Chondrocyte (in vitro differentiated cells): ENCODE data around the gene CCDC12. TPM values are rescaled to one million over a fixed set of nuclear protein-coding genes. Genes with fewer than 3 reads are reported as not detected.

Experiments used
- DNase-seq: peaks from one replicate; pipeline ENCODE4 v3.0.0; 2021; ENCODE audit warnings: mixed read lengths, low spot score
- H3K27ac Mint-ChIP-seq: one replicate; pipeline ENCODE4 v1.8.0; 2021; ENCODE audit warnings: mild to moderate bottlenecking, moderate library complexity, mixed read lengths; ENCODE audit not compliant: unreplicated experiment
- H3K27me3 Mint-ChIP-seq: 2 replicates; pipeline ENCODE4 v1.8.0; 2021; ENCODE audit warnings: low read depth, mixed read lengths
- H3K36me3 Mint-ChIP-seq: 2 replicates; pipeline ENCODE4 v1.8.0; 2021; ENCODE audit warnings: low read depth, mixed read lengths
- H3K4me1 Mint-ChIP-seq: 2 replicates; pipeline ENCODE4 v1.8.0; 2021; ENCODE audit warnings: low read depth, mild to moderate bottlenecking, mixed read lengths
- H3K4me3 Mint-ChIP-seq: one replicate; pipeline ENCODE4 v1.8.0; 2021; ENCODE audit warnings: mild to moderate bottlenecking, moderate library complexity, mixed read lengths; ENCODE audit not compliant: unreplicated experiment
- H3K9me3 Mint-ChIP-seq: 2 replicates; pipeline ENCODE4 v1.8.0; 2021; ENCODE audit warnings: low read depth, mixed read lengths
- total RNA-seq: library from RNA; stranded (reverse); gene quantifications from 3 replicates; pipeline ENCODE4 v1.2.1, GENCODE V29; 2021
- TF ChIP-seq, protein P1 (sequence below): fragments of 200-600 bp; sonication (generic); IDR thresholded peaks from 2 replicates; pipeline ENCODE4 v1.5.0; 2021; ENCODE audit warnings: antibody characterized with exemption, mild to moderate bottlenecking, moderate library complexity

The CCDC12 gene
- total RNA-seq, 1 donor from 2014 or later = 21.8 TPM

DNA sequence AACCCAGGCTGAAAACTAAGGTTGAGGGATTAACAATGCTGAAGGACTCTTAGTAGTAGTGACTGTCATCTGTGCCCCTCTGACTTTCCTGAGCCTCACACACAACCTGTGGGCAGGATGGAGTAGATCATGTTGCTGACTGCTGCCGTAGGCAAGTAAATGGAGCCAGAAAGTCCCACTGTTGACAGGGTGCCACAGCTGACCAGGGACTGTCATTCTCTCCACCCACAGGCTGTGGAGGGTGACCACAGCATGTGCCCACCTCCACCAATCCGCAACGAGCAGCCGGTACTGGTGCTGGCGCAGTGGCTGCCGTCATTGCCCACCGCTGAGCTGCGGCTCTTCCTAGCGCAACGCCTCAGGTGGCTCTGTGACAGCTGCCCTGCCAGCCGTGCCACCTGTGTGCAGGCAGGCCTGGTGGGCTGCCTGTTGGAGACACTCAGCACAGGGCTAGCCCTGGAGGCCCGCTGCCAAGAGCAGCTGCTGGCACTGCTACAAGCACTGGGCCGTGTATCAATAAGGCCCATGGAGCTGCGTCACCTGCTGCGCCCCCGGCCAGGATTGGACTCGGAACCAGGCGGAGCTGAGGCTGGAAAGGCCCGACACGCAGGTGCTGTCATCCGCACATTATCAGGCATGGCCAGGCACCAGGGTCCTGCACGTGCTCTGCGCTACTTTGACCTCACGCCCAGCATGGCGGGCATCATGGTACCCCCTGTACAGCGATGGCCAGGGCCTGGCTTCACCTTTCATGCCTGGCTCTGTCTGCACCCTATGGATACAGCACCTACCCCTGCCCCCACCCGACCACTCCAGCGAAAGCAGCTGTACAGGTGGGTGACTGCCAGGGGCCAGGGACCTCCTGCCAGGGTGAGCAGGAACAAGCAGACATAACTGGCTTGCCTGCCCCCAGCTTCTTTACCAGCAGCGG is 18.5 kb upstream of the CCDC12 start:
- peaks cover 2% of the 10 kb centered on the region for H3K36me3 Mint-ChIP-seq
- H3K27me3 Mint-ChIP-seq = no peaks in the 10 kb centered on the region
- no peak overlapping the region for H3K4me3 Mint-ChIP-seq
- TF ChIP-seq, protein P1, sequence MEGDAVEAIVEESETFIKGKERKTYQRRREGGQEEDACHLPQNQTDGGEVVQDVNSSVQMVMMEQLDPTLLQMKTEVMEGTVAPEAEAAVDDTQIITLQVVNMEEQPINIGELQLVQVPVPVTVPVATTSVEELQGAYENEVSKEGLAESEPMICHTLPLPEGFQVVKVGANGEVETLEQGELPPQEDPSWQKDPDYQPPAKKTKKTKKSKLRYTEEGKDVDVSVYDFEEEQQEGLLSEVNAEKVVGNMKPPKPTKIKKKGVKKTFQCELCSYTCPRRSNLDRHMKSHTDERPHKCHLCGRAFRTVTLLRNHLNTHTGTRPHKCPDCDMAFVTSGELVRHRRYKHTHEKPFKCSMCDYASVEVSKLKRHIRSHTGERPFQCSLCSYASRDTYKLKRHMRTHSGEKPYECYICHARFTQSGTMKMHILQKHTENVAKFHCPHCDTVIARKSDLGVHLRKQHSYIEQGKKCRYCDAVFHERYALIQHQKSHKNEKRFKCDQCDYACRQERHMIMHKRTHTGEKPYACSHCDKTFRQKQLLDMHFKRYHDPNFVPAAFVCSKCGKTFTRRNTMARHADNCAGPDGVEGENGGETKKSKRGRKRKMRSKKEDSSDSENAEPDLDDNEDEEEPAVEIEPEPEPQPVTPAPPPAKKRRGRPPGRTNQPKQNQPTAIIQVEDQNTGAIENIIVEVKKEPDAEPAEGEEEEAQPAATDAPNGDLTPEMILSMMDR = no peak
- DNase-seq = peak; percentile 91
- H3K27ac Mint-ChIP-seq = no peak overlapping the region
- H3K9me3 Mint-ChIP-seq = no peaks in the 10 kb centered on the region
- H3K4me1 Mint-ChIP-seq = no peaks in the 10 kb centered on the region

DNA sequence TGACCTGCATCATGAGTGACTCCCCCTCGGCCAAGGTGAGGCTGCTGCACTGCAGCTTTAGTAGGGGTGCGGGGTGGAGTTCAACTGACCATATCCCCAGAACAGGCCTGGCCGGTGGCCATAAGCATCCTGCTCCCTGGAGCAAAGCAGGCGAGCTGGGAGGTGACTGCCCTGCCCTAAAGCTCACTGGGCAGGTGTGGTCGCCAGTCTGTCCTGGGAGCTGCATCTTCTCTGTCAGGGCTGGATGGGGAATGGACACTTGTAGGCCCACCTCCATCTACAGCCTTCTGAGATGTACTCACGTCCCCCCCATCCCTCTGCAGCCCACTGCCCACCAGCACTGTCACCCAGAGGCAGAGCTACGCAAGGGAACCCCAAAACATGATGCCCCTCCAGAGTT is 17.4 kb upstream of the CCDC12 start:
- H3K36me3 Mint-ChIP-seq = peaks cover 3% of the 10 kb centered on the region
- no peak for DNase-seq
- H3K4me3 Mint-ChIP-seq = no peak overlapping the region
- H3K27me3 Mint-ChIP-seq = no peaks in the 10 kb centered on the region
- no peaks in the 10 kb centered on the region for H3K9me3 Mint-ChIP-seq
- H3K4me1 Mint-ChIP-seq = no peaks in the 10 kb centered on the region
- no peak overlapping the region for H3K27ac Mint-ChIP-seq
- TF ChIP-seq, protein P1 = no peak

DNA sequence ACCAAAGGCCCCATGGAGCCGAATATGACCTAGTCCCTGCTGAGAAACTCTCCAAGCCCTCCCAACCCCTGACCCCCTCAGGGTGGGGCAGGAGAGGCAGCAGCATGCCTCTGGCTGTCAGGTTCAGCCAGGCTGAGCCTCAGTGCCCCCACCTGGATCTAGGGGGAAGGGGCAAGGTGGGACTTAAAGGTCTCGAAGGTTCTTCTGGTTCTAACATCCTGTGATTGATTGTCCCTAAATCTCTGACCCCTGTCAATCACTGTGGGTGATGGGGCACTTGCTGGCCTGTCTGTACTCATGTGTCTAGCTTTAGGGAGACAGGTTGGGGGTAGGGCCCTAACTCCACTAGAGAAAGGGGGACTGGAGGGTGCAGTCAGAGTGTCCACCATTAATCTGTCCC is 16.7 kb upstream of the CCDC12 start:
- Mint-ChIP-seq H3K27ac (no peak overlapping the region), H3K4me3 (no peak overlapping the region), H3K9me3 (no peaks in the 10 kb centered on the region), H3K36me3 (peaks cover 5% of the 10 kb centered on the region), H3K4me1 (no peaks in the 10 kb centered on the region), H3K27me3 (no peaks in the 10 kb centered on the region)
- TF ChIP-seq, protein P1 = no peak
- DNase-seq = no peak

DNA sequence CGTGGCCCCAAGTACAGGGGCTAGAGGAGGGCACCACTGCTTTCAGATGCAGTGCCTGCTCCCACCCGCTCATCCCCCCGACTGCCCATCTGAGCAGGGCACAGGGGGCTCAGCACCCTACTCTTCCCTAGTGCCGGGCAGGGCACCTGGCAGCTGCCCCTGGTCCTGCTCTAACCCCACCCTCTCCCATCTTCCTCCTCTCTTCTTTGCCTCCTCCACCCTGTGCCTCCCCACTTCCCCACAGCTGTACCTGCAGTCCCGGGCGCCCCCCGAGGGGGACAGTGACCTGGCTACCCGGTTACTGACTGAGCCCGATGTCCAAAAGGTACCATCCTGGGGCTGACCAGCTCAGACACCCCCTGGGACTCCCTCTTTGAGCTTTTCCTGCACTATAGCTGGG is 15.7 kb upstream of the CCDC12 start:
- H3K36me3 Mint-ChIP-seq = peaks cover 5% of the 10 kb centered on the region
- no peak overlapping the region for H3K4me3 Mint-ChIP-seq
- no peak for DNase-seq
- H3K9me3 Mint-ChIP-seq = no peaks in the 10 kb centered on the region
- H3K27me3 Mint-ChIP-seq = no peaks in the 10 kb centered on the region
- H3K27ac Mint-ChIP-seq = no peak overlapping the region
- H3K4me1 Mint-ChIP-seq = no peaks in the 10 kb centered on the region
- TF ChIP-seq, protein P1 = no peak

DNA sequence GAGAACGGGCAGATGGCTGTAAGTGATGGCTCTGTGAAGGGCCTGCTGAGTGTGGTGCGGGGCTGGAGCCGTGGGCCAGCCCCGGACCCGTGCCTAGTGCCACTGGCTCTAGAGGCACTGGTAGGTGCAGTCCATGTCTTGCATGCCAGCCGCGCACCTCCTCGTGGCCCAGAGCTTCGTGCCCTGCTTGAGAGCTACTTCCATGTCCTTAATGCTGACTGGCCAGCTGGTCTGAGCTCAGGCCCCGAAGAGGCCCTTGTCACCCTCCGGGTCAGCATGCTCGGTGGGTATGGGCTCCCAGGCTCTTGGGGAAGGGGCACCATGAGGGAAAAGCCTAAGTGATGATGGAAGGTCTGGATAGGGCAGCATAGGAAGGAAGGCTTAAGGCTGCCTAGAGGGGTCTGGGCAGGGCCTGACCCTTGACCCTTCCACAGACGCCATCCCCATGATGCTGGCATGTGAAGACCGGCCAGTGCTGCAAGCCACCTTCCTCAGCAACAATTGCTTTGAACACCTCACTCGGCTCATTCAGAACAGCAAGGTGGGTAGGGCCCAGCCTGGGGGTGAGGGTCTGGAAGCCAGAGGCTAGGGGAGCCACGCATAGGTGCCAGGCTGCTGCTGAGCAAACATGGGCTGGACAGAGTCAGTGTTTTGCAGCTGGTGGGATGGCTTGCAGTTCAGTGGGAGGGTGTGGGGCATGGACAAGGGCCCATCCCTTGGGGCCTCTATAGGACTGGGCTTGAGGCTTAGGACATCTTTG is 15.0 kb upstream of the CCDC12 start:
- Mint-ChIP-seq H3K4me3 (no peak overlapping the region), H3K36me3 (peaks cover 5% of the 10 kb centered on the region), H3K9me3 (no peaks in the 10 kb centered on the region), H3K27ac (no peak overlapping the region), H3K4me1 (no peaks in the 10 kb centered on the region), H3K27me3 (no peaks in the 10 kb centered on the region)
- TF ChIP-seq, protein P1 = no peak
- DNase-seq = no peak
